ENCODE measurements around the gene KCTD8.
A peak's percentile ranks its signal among the peaks of the same experiment; 100 is the strongest.

The KCTD8 gene

DNA sequence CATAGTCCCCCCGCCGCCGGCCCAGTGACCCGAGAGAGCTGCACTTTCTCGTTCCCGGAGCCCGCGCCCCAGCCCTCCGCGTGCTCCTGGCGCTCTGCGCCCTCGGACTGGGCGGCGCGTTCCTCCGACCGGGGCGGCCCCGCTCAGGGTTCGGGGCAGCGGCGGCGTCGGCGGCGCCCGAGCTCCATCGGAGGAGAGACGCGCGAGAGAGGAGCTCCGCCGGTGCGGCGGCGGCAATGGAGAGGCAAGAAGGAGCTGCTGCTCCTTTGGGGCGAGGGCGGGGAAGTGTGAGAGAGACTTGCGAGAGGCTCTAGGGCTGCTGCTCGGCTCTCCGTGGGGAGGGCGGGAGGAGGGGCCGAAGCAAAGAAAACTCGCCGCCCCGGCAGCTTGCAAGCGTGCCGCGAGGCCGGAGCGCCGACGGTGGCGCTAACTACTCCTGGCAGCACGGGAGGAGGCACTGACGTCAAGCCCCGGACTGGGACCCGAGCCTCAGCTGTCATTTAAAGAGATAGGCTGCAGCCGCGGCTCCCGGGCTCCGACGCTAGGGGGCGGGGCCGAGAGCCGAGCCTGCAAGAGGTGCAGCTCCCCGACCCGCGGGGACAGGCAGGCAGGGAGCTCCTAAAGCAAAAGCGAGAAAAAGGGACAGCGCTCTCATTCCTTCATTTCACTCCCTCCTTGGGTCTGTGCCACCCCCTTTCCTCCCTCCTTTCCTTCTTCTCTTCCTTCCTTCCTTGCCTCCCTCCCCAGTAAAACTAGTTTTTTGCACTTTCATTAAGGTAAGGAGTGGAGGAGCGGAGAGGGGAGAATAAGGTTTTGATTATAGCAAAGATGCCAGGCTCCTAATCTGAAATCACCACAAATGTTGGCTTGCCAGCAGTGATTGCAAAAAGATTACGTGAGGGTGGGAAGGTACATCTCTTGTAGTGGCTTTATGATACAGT lies at the start of gene KCTD8:
KCTD8 (minus strand) TSS at position 289 of the 941 bp plus-strand sequence.
- peak; percentile 8 for DNase-seq (ENCODE audit: low spot score)

DNA sequence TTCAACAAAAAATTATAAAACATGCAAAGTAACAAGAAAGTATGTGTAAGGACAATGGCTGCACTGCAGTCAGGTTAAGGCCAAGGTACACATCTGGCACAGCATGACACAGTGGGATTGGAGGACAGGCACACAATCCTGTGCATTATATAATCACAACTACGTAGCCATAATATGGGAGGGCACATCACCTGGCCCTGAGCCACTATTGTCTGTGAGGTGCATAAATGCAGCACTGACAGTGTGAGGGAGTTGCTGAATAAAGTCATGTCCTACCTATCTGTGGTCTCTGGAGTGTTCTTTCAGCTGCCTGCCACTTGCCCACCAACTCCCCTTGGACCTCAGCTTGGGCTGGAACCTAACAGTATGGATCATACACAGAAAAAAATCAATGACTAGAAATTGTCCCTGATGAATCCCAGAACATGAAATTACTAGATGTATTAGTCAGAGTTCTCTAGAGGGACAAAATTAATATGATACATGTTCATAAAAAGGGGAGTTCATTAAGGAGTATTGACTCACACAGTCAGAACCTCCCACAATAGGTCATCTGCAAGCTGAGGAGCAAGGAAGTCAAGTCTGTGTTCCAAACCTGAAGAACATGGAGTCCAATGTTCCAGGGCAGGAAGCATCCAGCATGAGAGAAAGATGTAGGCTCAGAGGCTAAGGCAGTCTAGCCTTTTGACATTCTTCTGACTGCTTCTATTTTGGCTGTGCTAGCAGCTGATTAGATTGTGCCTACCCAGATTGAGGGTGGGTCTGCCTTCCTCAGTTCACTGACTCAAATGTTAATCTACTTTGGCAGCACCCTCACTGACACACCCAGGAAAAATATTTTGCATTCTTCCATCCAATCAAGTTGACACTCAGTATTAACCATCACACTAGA lies 46.4 kb upstream of the KCTD8 start:
- DNase-seq (ENCODE audit: low spot score): no peak

DNA sequence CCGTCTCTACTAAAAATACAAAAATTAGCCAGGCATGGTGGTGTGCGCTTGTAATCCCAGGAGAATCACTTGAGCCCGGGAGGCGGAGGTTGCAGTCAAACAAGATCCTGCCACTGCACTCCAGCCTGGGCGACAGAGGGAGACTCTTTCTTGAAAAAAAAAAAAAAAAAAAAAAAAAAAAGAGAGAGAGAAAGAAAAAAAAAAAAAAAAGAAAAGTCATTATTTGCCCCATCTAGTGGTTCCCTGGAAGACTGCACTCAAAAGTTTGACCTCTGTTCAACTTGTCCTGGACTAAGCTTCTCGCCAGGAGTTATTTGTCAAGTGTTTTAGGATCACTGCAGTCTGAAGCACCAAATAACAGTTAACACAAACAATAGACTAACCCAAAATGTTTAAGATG lies 45.3 kb upstream of the KCTD8 start:
- no peak for DNase-seq (ENCODE audit: low spot score)

DNA sequence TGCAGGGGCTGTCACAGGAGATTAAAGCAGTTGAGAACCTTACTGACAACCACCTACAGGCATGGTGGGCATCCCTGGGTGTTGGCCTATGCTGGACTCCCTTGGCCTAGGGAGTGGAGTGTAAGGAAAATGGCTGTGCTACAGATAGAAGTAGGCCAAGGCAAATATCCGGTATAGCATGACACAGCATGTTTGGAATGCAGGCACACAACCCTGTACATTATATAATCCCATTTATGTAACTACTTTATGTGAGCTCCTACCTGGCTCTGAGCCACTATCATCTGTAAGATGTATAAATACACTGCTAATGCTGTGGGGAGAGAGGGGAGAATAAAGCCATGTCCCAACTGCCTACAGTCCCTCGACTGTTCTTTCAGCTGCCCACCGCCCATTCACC lies 38.7 kb upstream of the KCTD8 start:
- DNase-seq (ENCODE audit: low spot score): no peak

DNA sequence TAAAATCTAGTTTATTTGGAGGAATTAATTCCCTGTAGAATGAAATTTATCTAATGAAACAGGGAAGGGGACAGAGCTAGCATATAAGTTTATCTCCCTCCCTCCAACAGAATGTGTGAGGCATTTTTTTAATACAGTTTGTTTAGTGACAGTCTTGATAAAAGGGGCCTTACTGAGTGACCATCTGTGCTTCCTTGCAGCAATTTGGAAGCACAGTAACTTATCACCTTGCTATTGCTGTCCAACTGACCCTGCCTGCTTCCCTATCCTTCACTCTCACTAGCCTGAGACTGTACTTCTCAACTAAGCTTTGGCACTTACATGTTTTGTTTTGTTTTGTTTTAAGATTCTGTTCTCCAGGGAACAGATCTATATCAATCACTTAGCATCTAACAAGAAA lies 31.1 kb upstream of the KCTD8 start:
- no peak for DNase-seq (ENCODE audit: low spot score)

DNA sequence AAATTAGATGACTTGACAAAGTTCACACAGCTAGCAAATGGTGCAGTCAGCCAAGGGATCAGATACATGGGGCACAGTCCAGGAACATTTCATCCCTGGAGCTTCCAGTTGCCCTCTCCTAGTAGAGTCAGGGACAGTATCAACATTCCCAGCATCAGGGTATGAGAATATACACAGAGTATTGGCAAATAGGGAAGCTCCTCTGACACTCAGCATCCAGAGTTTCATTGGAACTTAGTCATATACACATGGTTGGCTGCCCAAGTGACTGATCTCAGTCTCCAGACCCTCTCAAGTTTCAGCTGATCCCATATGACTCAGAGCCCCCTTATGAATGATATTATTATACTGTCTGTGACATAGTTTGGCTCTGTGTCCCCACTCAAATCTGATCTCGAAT lies 13.7 kb upstream of the KCTD8 start:
- DNase-seq (ENCODE audit: low spot score): no peak

DNA sequence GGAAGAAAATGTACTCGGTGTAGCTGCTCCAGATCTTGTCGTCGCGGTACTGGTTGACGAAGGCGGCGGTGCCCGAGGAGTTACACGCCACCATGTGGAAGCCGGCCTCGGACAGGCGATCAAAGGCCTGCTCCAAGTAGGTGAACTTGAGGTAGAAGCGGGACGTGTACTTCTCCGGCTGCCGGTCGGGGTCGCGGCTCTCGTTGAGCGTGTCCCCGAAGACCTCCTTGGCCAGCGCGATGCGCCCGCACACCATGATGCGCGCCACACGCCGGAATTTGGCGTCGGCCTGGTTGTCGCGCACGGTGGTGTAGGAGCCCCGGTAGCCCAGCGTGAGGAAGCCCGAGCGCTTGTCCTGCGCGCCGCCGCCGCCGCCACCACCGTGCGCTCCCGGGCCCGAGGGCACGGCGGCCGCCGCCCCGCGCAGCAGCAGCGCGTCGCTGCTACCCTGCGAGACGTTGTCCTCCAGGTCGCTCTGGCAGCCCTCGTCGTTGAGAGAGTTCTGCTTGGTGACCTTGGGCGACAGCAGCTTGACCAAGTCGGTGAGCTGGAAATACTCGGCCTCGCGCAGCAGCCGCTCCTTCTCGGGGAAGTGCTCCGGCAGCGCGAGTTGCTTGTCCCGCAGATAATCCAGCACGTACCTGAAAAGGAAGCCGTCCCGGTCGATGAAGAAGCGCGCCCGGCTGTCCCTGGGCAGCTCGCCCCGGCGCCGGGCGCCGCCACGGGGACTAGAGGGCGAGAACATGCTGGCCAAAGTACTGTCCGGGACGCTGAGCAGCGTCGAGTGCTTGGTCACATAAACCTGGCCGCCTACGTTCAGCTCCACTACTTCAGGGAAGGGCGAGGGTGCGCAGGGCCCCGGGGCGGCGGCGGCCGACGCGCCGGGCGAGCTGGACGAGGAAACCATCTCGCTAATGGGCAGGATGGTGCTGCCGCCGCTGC lies 775 bp downstream of the KCTD8 start:
- no peak for DNase-seq (ENCODE audit: low spot score)

DNA sequence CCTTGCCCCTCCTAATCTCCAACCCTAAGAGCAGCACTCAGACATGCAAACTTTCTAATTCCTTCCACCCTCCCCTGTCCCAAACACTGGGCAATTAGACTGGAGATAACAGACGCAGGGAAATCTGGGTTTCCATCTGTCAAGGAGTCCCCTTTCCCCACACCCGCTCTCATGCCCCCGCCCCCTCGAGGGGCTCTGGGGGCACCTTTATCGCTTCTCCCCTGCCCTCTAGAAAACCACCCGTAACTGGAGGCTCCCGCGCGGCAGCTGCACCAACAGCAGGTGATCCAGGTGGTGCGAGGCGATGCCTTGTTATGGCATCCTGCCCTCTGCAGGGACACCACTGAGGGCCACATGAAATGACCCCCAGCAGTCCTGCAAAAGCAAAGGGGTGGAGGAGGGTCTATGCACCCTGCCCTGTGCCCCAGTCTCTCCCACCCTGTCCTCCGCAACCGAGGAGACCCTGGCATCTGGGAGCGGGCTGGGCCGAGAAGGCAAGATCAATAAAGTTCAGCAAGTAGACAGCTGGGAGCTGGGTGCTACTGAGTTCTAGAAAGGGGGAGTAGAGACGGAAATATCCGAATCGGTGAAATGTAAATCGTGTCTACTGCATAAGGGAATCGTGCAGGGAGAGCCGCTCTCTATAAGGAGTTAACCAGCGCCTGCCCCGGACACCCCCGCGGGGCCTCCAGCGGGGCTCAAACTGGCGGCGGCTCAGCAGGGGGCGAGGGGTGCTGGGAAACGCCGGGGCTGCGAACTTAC lies 1.6 kb downstream of the KCTD8 start:
- DNase-seq (ENCODE audit: low spot score): no peak

DNA sequence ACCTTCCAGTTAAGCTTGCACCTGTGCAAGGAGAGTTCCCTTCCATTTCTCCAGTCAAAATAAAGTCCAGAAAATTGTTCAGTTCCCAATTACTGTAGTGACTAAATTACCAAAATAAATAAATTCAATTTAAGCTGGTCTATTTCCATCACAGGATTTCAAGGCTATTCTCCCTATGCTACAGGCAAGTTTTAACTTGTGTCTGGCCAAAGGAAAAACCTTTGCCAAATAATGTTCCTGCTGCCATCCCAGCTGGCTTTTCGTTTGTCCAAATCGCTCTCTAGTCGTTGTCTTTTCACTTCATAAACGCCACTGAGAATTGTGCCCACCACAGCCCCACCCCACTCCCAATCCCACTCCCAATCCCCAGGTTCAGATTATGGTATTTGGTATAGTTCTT lies 2.4 kb downstream of the KCTD8 start:
- no peak for DNase-seq (ENCODE audit: low spot score)

DNA sequence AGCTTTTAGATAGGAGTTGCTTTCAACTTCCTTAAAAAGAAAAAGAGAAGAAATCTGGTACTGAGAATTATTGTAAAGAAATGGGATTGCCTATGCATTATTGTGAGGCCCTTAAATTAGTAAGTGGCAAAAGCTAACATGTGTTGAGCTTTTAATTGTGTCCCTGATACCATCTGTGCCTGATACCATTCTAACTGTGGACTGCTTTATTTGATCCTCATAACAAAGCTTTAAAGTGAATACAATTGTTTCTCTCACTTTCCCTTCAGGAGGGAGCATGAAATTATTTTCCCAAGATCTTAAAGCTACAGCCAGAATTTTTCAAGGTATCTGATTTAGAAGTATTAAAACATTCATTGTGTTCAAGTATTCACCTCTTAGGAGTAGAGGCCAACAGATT lies 9.9 kb downstream of the KCTD8 start:
- no peak for DNase-seq (ENCODE audit: low spot score)

DNA sequence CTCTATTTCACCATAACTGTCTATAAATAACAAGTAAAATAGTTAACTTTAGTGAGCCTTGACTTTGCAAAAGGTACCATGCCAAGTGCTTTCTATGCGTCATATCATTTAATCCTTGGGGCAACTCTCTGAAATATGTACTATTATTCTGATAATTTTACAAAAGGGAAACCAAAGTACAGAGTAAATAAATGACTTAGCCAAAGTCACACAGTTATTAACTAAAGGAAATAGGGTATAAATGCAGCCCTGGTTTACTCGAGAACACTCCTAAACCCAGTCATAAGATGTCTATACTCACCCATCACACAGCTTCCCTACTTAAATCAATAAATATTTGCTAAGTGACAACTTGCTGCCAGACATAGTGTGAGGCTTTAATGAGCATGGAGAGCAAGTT lies 14.4 kb downstream of the KCTD8 start:
- no peak for DNase-seq (ENCODE audit: low spot score)

DNA sequence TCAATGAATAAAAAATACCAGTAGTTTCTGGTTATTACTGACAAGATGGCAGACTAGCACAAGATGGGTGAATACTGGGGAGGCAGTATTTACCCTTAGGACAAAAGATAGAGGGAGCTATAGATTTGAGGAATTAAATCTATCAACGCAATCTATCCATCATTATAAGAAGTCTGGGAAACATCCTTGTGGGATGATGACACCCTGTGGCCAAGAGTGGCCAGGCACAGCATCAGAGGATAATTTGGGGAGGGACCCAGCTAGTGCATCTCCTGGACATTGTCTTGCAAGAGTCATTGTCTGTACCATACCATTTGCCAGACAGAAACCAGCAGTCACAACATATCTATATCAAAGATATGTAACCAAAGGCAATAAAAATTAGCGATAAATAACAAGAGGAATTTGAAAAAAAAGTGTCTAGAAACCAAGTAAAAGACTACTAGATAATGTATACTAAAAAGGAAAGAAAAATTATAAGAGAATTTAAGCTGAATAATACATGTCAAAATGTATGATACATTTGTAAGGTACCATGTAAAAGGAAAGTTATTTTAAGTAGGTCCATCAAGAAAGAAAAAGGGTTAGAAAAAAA lies 22.9 kb downstream of the KCTD8 start:
- no peak for DNase-seq (ENCODE audit: low spot score)

DNA sequence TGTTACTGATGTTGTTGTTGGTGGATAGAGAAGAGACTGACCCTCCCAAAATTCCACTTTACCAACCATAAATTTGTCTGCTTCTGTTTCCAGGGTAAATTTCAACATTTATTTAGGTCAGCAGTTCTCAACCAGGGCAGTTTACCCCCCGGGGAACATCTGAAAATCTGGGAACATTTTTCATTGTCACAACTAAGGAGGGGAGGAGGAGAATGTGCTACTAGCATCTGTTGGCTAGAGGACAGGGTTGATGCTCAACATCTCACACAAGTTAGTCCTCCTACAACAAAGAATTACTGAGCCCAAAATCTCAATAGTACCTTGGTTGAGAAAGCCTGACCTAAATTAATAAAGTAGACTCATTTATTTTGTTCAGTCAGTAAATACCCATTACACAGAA lies 25.7 kb downstream of the KCTD8 start:
- no peak for DNase-seq (ENCODE audit: low spot score)

DNA sequence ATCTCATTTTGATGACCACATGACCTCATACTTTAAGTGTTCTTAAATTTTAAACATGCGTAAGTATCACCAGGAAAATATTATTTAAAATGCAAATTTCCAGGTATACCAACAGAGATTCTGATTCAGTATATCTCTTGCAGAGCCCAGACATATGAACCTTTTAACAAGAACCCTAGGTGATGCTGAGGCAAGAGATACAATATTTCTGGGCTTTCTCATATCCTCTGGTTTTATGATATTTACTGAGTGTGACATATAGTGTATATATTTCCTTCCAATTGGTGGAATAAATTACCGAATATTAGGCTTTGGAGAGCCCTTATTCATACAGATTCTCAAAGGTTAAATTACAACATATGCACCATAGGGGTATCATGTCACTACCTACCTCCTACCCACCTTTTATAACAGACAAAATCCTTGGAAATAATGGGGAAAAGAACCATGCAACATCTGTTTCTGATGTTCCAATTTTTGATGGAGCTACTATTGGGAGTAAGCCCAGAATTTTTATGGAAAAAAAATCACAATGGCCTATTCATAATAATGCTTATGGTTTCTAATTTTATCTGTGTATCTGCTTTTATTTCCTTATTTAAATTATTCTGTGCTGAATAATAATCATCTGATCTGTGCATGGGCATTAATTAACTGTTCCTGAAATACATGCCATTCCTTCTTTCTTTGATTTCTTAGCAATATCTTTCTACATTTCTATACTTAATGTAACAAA lies 27.1 kb downstream of the KCTD8 start:
- no peak for DNase-seq (ENCODE audit: low spot score)

DNA sequence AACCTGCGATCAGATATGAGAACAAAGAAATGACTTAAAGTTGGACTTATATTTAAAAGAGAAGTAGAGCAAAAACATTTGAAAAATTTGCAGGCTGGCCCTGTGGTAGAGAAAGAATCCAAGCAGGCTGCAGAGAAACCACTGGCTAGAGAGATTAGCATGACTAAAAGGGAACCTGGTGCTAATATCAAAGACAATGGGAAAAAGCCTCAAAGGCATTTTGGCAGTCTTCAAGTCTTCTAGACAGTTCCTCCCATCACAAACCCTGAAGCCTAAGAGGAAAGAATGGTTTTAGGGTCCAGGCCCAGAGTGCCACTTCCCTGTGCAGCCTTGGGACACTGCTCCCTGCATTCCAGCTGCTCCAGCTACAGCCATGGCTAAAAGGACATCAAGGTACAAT lies 33.4 kb downstream of the KCTD8 start:
- DNase-seq (ENCODE audit: low spot score): no peak

DNA sequence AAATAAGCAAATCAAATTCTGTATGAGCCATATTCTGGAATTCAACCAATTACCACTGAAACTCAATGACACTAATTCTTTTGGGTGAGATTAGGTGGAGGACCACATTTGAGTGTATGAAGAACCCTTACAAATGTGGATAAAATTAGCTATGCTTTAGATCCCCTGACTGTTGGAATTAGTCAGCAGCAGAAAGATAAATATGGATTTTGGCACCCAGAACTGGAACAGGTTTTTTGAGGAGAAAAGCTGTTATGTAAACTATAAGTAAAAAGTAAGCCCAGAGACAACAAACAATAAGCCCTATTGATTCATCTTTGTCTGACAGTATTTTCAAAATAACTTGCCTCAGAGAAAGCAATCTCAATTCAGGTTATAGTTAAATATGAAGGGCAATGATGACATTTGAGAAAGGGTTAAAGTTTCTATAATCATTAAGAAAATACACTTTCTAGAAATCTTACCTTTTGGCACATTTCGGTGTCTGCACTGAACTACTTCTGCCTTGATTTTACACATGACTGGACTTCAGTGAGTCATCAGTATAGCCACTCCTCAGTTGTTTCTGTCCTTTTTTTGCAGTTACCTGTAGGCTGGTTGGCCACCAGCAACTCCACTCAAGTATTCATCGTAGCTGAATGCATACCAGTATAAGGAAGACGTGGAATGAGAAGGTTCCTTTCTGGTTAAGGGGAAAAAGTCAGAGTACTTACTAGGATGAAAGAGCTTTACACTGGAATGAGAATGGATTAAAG lies 80.0 kb downstream of the KCTD8 start:
- no peak for DNase-seq (ENCODE audit: low spot score)

DNA sequence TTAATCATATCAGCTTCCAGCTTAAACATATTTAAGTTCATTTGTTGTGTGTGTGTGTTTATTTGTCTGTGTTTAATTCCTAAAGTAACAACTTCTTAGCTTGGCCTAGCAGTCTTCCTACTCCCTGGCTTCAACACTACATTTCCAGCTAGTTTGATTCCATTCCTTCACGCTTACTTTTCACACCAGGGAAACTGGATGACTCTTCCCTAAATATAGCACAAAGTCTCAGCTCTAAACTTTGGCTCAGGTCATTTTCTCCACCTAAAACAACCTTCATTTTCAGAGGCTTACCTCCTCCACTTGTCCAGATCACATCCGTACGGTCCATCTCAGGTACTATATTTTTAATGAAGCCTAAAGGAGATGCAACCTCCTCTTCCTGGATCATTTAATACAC lies 94.4 kb downstream of the KCTD8 start:
- no peak for DNase-seq (ENCODE audit: low spot score)

DNA sequence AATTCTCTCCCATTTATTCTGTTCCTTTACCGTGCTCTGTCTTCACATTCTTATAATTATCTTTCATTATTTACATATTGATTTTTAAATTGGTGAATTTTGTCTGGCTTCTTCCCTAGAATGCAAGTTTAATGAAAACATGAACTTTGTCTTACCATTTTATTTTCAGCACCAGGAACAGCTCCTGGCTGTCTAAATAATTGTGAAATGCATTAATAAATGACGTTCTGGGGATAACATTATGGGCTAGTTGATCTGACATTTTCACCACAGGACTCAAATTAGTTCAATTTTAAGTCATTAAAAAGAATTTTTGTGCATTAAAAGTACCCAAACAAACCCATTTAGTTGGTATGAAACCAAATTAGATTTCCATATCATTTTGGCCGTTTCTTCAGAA lies 97.5 kb downstream of the KCTD8 start:
- DNase-seq (ENCODE audit: low spot score): no peak

DNA sequence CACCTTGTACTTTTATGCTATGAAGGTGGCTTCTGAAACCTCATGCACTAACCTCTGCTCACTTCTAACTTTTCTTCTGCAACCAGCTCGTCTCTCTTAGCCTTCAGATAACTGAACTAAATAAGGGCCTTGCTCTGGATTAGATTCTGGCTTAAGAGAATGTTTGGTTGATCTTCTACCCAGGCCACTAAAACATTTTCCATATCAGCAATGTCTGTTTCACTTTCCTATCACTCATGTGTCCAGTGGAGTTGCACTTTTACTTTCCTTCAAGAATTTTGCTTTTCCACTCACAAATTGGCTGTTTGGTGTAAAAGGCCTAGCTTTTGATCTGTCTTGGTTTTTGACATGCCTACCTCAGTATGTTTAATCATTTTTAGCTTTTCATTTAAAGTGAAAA lies 105.8 kb downstream of the KCTD8 start:
- DNase-seq (ENCODE audit: low spot score): no peak
